DND-41 (cell line): ENCODE measurements around the gene PVALEF.
A peak's percentile ranks its signal among the peaks of the same experiment; 100 is the strongest.

Source experiments
- ATAC-seq: fragments of 200-7000 bp; cut with Tn5 transposase; 3 replicates; pipeline ENCODE4 v1.9.1; 2021; ENCODE audit warnings: low read depth; ENCODE audit not compliant: insufficient read depth
- DNase-seq: peaks from one replicate; pipeline ENCODE4 v3.0.0-alpha.2; 2020
- H2AFZ ChIP-seq: 2 replicates; pipeline ENCODE4 v1.6.0; 2012; ENCODE audit warnings: low read depth, low read length
- H3K27ac ChIP-seq: 2 replicates; pipeline ENCODE4 v1.5.1; 2012; ENCODE audit warnings: low read length, inconsistent platforms
- H3K27me3 ChIP-seq: fragments of 200-600 bp; sonication (generic); 2 replicates; pipeline ENCODE4 v1.6.0; 2012; ENCODE audit warnings: low read length, mild to moderate bottlenecking, inconsistent platforms; ENCODE audit not compliant: insufficient read depth, poor library complexity
- H3K36me3 ChIP-seq: 2 replicates; pipeline ENCODE4 v1.5.1; 2012; ENCODE audit warnings: low read length, inconsistent platforms; ENCODE audit not compliant: insufficient read depth
- H3K4me1 ChIP-seq: 2 replicates; pipeline ENCODE4 v1.5.1; 2012; ENCODE audit warnings: mild to moderate bottlenecking, low read length; ENCODE audit not compliant: insufficient read depth
- H3K4me2 ChIP-seq: 2 replicates; pipeline ENCODE4 v1.6.0; 2012; ENCODE audit warnings: mild to moderate bottlenecking, moderate library complexity, low read length, inconsistent platforms; ENCODE audit not compliant: insufficient read depth
- H3K4me3 ChIP-seq, 2 experiments: fragments of 200-600 bp in 1 of 2; shearing (Covaris generic) in 1 of 2; 2 replicates each; pipeline ENCODE4 v1.5.1; 2012 to 2016; ENCODE audit warnings: inconsistent platforms in 2 of 2, low read length in 2 of 2, mild to moderate bottlenecking in 2 of 2, low read depth in 1 of 2, moderate library complexity in 1 of 2
- H3K79me2 ChIP-seq: 2 replicates; pipeline ENCODE4 v1.6.0; 2012; ENCODE audit warnings: low read length, inconsistent platforms; ENCODE audit not compliant: insufficient read depth
- H3K9ac ChIP-seq: 2 replicates; pipeline ENCODE4 v1.6.0; 2012; ENCODE audit warnings: low read depth, mild to moderate bottlenecking, inconsistent platforms, low read length, moderate library complexity
- H3K9me3 ChIP-seq: 2 replicates; pipeline ENCODE4 v1.5.1; 2012; ENCODE audit warnings: low read length, moderate library complexity, mild to moderate bottlenecking, inconsistent platforms; ENCODE audit not compliant: insufficient read depth, severe bottlenecking
- H4K20me1 ChIP-seq: 2 replicates; pipeline ENCODE4 v1.6.0; 2012; ENCODE audit warnings: low read length; ENCODE audit not compliant: insufficient read depth
- CTCF ChIP-seq: IDR thresholded peaks from 2 replicates; pipeline ENCODE4 v1.5.1; 2012; ENCODE audit warnings: borderline replicate concordance, low read length, moderate library complexity, mild to moderate bottlenecking; ENCODE audit not compliant: poor library complexity, severe bottlenecking; ENCODE audit errors: extremely low read depth
- EZH2 ChIP-seq: IDR thresholded peaks from 3 replicates; pipeline ENCODE4 v1.6.1; 2012; ENCODE audit warnings: borderline replicate concordance, low read depth, mild to moderate bottlenecking, moderate library complexity, low read length, inconsistent platforms; ENCODE audit not compliant: severe bottlenecking

PVALEF gene

GRCh38 chr17:81142301-81143199, 22.8 kb upstream of the PVALEF start:
- H3K4me1 ChIP-seq = no peaks in the 10 kb centered on the region
- H3K79me2 ChIP-seq = no peaks in the 10 kb centered on the region
- H3K27ac ChIP-seq = no peak overlapping the region
- H4K20me1 ChIP-seq = no peaks in the 10 kb centered on the region; the same call in 1 of the 2 replicates
- DNase-seq (peak; percentile 72), ATAC-seq (peak; percentile 96)
- no peak overlapping the region for H2AFZ ChIP-seq
- no peaks in the 10 kb centered on the region for H3K27me3 ChIP-seq
- no peak overlapping the region for H3K4me3 ChIP-seq
- peaks cover 3% of the 10 kb centered on the region for H3K9me3 ChIP-seq
- H3K9ac ChIP-seq = no peak overlapping the region
- TF ChIP-seq EZH2 (no peak), CTCF (peak; percentile 84)
- H3K36me3 ChIP-seq = no peaks in the 10 kb centered on the region
- H3K4me2 ChIP-seq = no peak overlapping the region

GRCh38 chr17:81143200-81143527, 22.1 kb upstream of the PVALEF start:
- ATAC-seq = no peak
- Histone ChIP-seq H3K79me2 (no peaks in the 10 kb centered on the region), H3K27ac (no peak overlapping the region), H3K36me3 (no peaks in the 10 kb centered on the region), H3K9me3 (no peaks in the 10 kb centered on the region), H3K4me2 (no peak overlapping the region), H3K9ac (no peak overlapping the region), H3K4me1 (no peaks in the 10 kb centered on the region), H3K27me3 (no peaks in the 10 kb centered on the region), H3K4me3 (no peak overlapping the region), H2AFZ (no peak overlapping the region), H4K20me1 (no peaks in the 10 kb centered on the region; the same call in 1 of the 2 replicates)
- no peak for DNase-seq
- TF ChIP-seq CTCF (no peak), EZH2 (no peak)

- no peaks in the 10 kb centered on the region for H3K4me1 ChIP-seq
- no peak overlapping the region for H2AFZ ChIP-seq
- ATAC-seq (no peak), DNase-seq (no peak)
- no peak overlapping the region for H3K27ac ChIP-seq
- H3K4me3 ChIP-seq = no peak overlapping the region
- no peak overlapping the region for H3K4me2 ChIP-seq
- no peaks in the 10 kb centered on the region for H3K9me3 ChIP-seq
- TF ChIP-seq CTCF = no peak
- no peak for TF ChIP-seq EZH2
- H3K9ac ChIP-seq = no peak overlapping the region
- H3K36me3 ChIP-seq = no peaks in the 10 kb centered on the region
- no peaks in the 10 kb centered on the region for H3K27me3 ChIP-seq
- no peaks in the 10 kb centered on the region; the same call in 1 of the 2 replicates for H4K20me1 ChIP-seq
- H3K79me2 ChIP-seq = no peaks in the 10 kb centered on the region
These were observed 21.4 kb upstream of the PVALEF start for GRCh38 chr17:81143717-81144422.
